ENCODE measurements around the gene OCSTAMP.

GRCh38 chr20:46554828-46555227 lies 4.4 kb upstream of the OCSTAMP start:
- TF ChIP-seq CTCF (IDR thresholded peaks at IDR 0.05; ENCODE audit: insufficient read depth, low read length) (no peak), POLR2AphosphoS5 (IDR thresholded peaks at IDR 0.05; ENCODE audit: low read depth) (no peak), GABPA (IDR thresholded peaks at IDR 0.05; ENCODE audit: low read depth) (no peak), REST (IDR thresholded peaks at IDR 0.05; ENCODE audit: insufficient replicate concordance, low read depth) (no peak)
